Hepatocyte (in vitro differentiated cells): ENCODE measurements around the gene HLA-E. TPM values are rescaled to one million over a fixed set of nuclear protein-coding genes. Genes with fewer than 3 reads are reported as not detected.
A peak's percentile ranks its signal among the peaks of the same experiment; 100 is the strongest.
"Not testable (repeated sequence)": the region's sequence is repeated elsewhere in the genome, so short reads cannot be mapped to it uniquely, and the experiment has no call there.

Experiments
- DNase-seq: peaks from one replicate; pipeline ENCODE4 v3.0.0-alpha.2; 2016; ENCODE audit warnings: low spot score
- H2AFZ ChIP-seq: fragments of 200-600 bp; sonication (generic); 2 replicates; pipeline ENCODE4 v1.6.0; 2016; ENCODE audit warnings: antibody characterized with exemption, mild to moderate bottlenecking
- H3K27ac ChIP-seq: fragments of 200-600 bp; sonication (generic); 2 replicates; pipeline ENCODE4 v1.5.1; 2016; ENCODE audit warnings: mild to moderate bottlenecking
- H3K27me3 ChIP-seq: fragments of 200-600 bp; sonication (generic); 2 replicates; pipeline ENCODE4 v1.6.1; 2016
- H3K36me3 ChIP-seq: fragments of 200-600 bp; sonication (generic); replicated peaks from 2 replicates; pipeline ENCODE4 v1.5.1; 2016; ENCODE audit warnings: low read depth; ENCODE audit not compliant: insufficient read depth
- H3K4me1 ChIP-seq: fragments of 200-600 bp; sonication (generic); 2 replicates; pipeline ENCODE4 v1.5.1; 2016; ENCODE audit warnings: mild to moderate bottlenecking, moderate library complexity; ENCODE audit not compliant: insufficient read depth
- H3K4me2 ChIP-seq: fragments of 200-600 bp; sonication (generic); 2 replicates; pipeline ENCODE4 v1.6.0; 2016
- H3K4me3 ChIP-seq: fragments of 200-600 bp; sonication (generic); 2 replicates; pipeline ENCODE4 v1.5.1; 2016; ENCODE audit warnings: mild to moderate bottlenecking
- H3K79me2 ChIP-seq: fragments of 200-600 bp; sonication (generic); 2 replicates; pipeline ENCODE4 v1.6.0; 2017; ENCODE audit warnings: mild to moderate bottlenecking
- H3K9me2 ChIP-seq: fragments of 200-600 bp; sonication (generic); replicated peaks from 2 replicates; pipeline ENCODE4 v1.6.0; 2017; ENCODE audit warnings: mild to moderate bottlenecking; ENCODE audit not compliant: insufficient read depth
- H3K9me3 ChIP-seq: fragments of 200-600 bp; sonication (generic); 2 replicates; pipeline ENCODE4 v1.5.1; 2016; ENCODE audit warnings: low read depth, mild to moderate bottlenecking
- H4K20me1 ChIP-seq: fragments of 200-600 bp; sonication (generic); 2 replicates; pipeline ENCODE4 v1.6.0; 2016; ENCODE audit warnings: mild to moderate bottlenecking; ENCODE audit not compliant: insufficient read depth, poor library complexity, severe bottlenecking
- EZH2 ChIP-seq: fragments of 200-600 bp; sonication (generic); IDR thresholded peaks from 2 replicates; pipeline ENCODE4 v1.6.1; 2016; ENCODE audit warnings: antibody characterized with exemption, mild to moderate bottlenecking, borderline replicate concordance
- EZH2phosphoT487 ChIP-seq: fragments of 200-600 bp; sonication (generic); IDR thresholded peaks from one replicate; pipeline ENCODE4 v1.6.1; 2018; ENCODE audit warnings: antibody characterized with exemption, mild to moderate bottlenecking, low read depth, moderate library complexity; ENCODE audit not compliant: unreplicated experiment, severe bottlenecking
- WGBS: methylation state at CpG from one replicate; pipeline ENCODE4 v1.1.6; 2016; ENCODE audit warnings: low lambda C conversion rate; ENCODE audit errors: missing lambda C conversion rate; 5-methylcytosine and 5-hydroxymethylcytosine counted together
- polyA plus RNA-seq: library from polyadenylated mRNA; unstranded; fragments of >200 nt; fragmentation: Nextera tagmentation; extraction: Ambion mirVana; gene quantifications from 2 replicates; pipeline ENCODE4 v1.2.1, GENCODE V29; 2016
- total RNA-seq: library from RNA; depleted of rRNA; stranded (reverse); fragments of >200 nt; gene quantifications from 2 replicates; pipeline ENCODE4 v1.2.3, GENCODE V29; 2014
- TF ChIP-seq, protein P1 (sequence below): fragments of 200-600 bp; sonication (generic); IDR thresholded peaks from 2 replicates; pipeline ENCODE4 v1.5.1; 2016; ENCODE audit warnings: antibody characterized with exemption, mild to moderate bottlenecking; ENCODE audit not compliant: poor library complexity

The HLA-E gene
- total and polyA plus RNA-seq, 2 experiments from 2014 or later: 141 to 158 TPM

DNA sequence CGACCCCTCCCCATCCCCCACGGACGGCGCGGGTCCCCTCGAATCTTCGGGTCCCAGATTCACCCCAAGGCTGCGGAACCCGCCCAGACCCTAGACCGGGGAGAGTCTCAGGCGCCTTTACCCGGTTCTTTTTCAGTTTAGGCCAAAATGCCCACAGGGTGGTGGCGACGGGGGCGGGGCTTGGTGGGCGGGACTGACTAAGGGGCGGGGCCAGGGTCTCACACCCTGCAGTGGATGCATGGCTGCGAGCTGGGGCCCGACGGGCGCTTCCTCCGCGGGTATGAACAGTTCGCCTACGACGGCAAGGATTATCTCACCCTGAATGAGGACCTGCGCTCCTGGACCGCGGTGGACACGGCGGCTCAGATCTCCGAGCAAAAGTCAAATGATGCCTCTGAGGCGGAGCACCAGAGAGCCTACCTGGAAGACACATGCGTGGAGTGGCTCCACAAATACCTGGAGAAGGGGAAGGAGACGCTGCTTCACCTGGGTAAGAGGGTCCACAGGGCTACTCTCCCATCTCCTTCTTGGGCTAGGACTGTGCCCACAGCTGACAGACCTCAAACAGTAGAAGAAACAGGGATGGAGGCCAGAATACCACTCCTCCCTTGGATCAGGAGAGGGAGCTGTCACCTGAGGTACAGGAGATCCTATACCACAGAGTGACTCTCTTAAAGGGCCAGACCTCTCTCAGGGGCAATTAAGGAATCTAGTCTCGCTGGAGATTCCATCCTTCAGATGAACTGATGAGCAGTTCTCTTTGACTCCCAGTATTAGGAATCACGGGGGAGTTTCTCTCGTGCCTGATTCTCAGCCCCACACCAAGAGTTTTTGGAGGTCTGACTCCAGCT lies 942 bp downstream of the HLA-E start:
- Histone ChIP-seq H2AFZ (peak overlapping the region; percentile 43), H3K27ac (peak overlapping the region; percentile 94), H3K9me3 (no peaks in the 10 kb centered on the region), H3K36me3 (no peaks in the 10 kb centered on the region), H3K27me3 (no peaks in the 10 kb centered on the region), H4K20me1 (peaks cover 10% of the 10 kb centered on the region), H3K4me2 (peak overlapping the region; percentile 86), H3K79me2 (peaks cover 12% of the 10 kb centered on the region), H3K9me2 (no peaks in the 10 kb centered on the region), H3K4me3 (peak overlapping the region; percentile 66), H3K4me1 (peaks cover 7% of the 10 kb centered on the region)
- TF ChIP-seq, protein P1, sequence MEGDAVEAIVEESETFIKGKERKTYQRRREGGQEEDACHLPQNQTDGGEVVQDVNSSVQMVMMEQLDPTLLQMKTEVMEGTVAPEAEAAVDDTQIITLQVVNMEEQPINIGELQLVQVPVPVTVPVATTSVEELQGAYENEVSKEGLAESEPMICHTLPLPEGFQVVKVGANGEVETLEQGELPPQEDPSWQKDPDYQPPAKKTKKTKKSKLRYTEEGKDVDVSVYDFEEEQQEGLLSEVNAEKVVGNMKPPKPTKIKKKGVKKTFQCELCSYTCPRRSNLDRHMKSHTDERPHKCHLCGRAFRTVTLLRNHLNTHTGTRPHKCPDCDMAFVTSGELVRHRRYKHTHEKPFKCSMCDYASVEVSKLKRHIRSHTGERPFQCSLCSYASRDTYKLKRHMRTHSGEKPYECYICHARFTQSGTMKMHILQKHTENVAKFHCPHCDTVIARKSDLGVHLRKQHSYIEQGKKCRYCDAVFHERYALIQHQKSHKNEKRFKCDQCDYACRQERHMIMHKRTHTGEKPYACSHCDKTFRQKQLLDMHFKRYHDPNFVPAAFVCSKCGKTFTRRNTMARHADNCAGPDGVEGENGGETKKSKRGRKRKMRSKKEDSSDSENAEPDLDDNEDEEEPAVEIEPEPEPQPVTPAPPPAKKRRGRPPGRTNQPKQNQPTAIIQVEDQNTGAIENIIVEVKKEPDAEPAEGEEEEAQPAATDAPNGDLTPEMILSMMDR: no peak
- TF ChIP-seq EZH2phosphoT487 (no peak), EZH2 (no peak)
- DNase-seq: peak; percentile 86
- 26% methylated on average over 34 of the region's 38 CpGs for WGBS

DNA sequence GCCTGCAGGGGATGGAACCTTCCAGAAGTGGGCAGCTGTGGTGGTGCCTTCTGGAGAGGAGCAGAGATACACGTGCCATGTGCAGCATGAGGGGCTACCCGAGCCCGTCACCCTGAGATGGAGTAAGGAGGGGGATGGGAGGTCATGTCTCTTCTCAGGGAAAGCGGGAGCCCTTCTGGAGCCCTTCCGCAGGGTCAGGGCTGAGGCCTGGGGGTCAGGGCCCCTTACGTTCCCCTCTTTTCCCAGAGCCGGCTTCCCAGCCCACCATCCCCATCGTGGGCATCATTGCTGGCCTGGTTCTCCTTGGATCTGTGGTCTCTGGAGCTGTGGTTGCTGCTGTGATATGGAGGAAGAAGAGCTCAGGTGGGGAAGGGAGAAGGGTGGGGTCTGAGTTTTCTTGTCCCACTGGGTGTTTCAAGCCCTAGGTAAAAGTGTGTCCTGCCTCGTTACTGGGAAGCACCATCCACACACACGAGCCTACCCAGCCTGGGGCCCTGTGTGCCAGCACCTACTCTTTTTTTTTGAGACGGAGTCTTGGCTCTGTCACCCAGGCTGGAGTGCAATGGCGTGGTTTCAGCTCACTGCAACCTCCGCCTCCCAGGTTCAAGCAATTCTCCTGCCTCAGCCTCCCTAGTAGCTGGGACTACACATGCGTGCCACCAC lies 2.1 kb downstream of the HLA-E start:
- not testable (repeated sequence) for H4K20me1 ChIP-seq, H3K9me3 ChIP-seq, H2AFZ ChIP-seq, H3K27ac ChIP-seq, H3K9me2 ChIP-seq, H3K4me1 ChIP-seq, H3K36me3 ChIP-seq, H3K4me2 ChIP-seq, DNase-seq, H3K4me3 ChIP-seq, H3K27me3 ChIP-seq
- peaks cover 12% of the 10 kb centered on the region for H3K79me2 ChIP-seq
- WGBS: 97% methylated on average over 14 of the region's 14 CpGs

DNA sequence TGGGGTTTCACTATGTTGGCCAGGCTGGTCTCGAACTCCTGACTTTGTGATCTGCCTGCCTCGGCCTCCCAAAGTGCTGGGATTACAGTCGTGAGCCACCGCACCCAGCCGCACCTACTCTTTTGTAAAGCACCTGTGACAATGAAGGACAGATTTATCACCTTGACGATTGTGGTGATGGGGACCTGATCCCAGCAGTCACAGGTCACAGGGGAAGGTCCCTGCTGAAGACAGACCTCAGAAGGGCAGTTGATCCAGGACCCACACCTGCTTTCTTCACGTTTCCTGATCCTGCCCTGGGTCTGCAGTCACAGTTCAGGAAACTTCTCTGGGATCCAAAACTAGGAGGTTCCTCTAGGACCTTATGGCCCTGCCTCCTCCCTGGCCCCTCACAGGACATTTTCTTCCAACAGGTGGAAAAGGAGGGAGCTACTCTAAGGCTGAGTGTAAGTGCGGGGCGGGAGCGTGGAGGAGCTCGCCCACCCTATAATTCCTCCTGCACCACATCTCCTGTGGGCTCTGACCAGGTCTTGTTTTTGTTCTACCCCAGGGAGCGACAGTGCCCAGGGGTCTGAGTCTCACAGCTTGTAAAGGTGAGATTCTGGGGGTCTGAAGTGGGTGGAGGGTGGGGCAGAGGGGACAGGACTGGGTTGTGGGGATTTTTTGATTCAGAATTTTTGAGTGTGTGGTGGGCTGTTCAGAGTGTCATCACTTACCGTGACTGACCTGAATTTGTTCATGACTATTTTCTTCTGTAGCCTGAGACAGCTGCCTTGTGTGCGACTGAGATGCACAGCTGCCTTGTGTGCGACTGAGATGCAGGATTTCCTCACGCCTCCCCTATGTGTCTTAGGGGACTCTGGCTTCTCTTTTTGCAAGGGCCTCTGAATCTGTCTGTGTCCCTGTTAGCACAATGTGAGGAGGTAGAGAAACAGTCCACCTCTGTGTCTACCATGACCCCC lies 3.0 kb downstream of the HLA-E start:
- H3K9me2 ChIP-seq: no peaks in the 10 kb centered on the region
- peaks cover 7% of the 10 kb centered on the region for H3K4me1 ChIP-seq
- no peak overlapping the region for H3K4me3 ChIP-seq
- peaks cover 12% of the 10 kb centered on the region for H3K79me2 ChIP-seq
- no peak for DNase-seq
- no peaks in the 10 kb centered on the region for H3K9me3 ChIP-seq
- H2AFZ ChIP-seq: no peak overlapping the region
- H3K27me3 ChIP-seq: no peaks in the 10 kb centered on the region
- peaks cover 10% of the 10 kb centered on the region for H4K20me1 ChIP-seq
- no peaks in the 10 kb centered on the region for H3K36me3 ChIP-seq
- 96% methylated on average over 16 of the region's 16 CpGs for WGBS
- H3K27ac ChIP-seq: no peak overlapping the region
- TF ChIP-seq EZH2: no peak
- H3K4me2 ChIP-seq: no peak overlapping the region

DNA sequence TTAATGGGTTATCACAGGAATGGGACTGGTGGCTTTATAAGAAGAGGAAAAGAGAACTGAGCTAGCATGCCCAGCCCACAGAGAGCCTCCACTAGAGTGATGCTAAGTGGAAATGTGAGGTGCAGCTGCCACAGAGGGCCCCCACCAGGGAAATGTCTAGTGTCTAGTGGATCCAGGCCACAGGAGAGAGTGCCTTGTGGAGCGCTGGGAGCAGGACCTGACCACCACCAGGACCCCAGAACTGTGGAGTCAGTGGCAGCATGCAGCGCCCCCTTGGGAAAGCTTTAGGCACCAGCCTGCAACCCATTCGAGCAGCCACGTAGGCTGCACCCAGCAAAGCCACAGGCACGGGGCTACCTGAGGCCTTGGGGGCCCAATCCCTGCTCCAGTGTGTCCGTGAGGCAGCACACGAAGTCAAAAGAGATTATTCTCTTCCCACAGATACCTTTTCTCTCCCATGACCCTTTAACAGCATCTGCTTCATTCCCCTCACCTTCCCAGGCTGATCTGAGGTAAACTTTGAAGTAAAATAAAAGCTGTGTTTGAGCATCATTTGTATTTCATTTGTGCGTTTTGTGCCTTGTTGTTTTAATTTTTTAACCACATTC lies 4.4 kb downstream of the HLA-E start:
- Histone ChIP-seq H3K9me2 (no peaks in the 10 kb centered on the region), H4K20me1 (peaks cover 10% of the 10 kb centered on the region), H3K4me2 (no peak overlapping the region), H3K79me2 (peaks cover 12% of the 10 kb centered on the region), H3K9me3 (no peaks in the 10 kb centered on the region), H3K27ac (no peak overlapping the region), H3K4me1 (peaks cover 7% of the 10 kb centered on the region), H3K36me3 (no peaks in the 10 kb centered on the region), H2AFZ (no peak overlapping the region), H3K27me3 (no peaks in the 10 kb centered on the region), H3K4me3 (no peak overlapping the region)
- WGBS: 78% methylated on average over 8 of the region's 8 CpGs
- DNase-seq: no peak
- TF ChIP-seq, protein P1: no peak
- TF ChIP-seq EZH2: no peak
- no peak for TF ChIP-seq EZH2phosphoT487
